NCI-H187 (cell line): ENCODE results near the gene RGS5.

Experiments used
- DNase-seq, 2 experiments: peaks; one replicate each; lab custom pipeline; 2025; lab: John Stamatoyannopoulos, UW

The RGS5 gene

DNA sequence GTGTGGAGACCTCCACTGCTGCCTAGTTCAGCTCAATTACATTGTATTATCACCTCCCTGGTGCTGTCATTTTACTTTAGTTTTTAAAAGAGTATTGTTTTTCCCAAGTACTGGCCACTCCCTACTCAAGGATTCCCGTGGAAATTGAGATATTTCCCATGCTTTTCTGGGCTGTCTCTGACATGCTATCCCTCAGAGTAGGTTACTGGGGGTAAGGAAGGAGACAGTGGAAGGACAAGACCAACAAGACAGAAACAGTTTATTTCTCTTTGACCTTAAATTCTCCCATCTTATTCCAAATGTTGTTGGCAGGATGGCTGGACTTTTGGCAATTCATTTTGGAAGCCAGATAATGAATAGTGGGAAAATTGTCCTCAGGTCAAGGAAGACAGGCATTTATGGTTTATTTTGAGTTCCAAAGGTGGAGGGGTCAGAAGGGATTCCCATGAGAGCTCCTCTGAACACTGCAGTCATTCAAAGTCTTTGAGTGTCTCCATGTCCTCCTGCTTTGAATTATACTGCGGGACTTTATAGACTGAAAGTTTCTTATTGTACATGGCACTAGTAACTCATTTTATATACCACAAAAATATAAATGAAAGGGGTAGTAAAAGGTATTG is 20.3 kb downstream of the RGS5 start:
- DNase-seq, result no peak

DNA sequence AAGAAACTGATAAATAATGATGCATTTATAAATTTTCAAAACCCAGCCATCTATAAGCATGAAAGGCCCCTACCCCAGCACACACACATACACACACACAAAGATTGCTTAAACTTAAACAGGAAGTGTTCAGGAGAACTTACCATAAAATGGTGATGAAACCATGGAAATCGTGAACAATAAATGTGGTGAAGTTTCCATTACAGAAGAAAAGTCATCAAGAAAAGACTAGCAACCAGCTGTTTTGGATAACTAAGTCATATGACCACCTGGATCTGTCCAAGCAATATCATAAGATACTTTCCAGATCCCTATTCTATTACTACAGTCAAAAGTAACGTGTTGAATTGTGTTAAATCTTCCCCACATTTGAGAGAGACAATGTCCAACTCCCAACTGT is 24.1 kb downstream of the RGS5 start:
- no peak for DNase-seq

DNA sequence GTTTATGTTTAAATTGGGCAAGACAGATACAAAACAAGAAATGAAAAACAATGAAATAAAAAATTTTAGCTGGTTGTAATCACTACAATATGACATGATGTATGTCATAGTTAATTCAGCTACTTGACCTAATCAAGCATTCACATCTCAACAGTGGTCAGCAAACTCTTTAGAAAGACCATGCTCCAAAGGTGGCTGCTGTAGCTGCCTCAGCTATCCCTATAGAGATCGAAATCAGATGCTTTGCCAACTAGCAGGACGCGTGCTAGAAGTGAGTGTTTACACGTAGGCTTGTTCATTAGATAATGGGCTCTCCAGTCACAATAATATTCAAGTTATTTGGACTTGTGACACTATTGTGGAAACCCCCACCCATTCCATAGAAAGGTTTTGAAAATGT is 25.9 kb downstream of the RGS5 start:
- no peak for DNase-seq

DNA sequence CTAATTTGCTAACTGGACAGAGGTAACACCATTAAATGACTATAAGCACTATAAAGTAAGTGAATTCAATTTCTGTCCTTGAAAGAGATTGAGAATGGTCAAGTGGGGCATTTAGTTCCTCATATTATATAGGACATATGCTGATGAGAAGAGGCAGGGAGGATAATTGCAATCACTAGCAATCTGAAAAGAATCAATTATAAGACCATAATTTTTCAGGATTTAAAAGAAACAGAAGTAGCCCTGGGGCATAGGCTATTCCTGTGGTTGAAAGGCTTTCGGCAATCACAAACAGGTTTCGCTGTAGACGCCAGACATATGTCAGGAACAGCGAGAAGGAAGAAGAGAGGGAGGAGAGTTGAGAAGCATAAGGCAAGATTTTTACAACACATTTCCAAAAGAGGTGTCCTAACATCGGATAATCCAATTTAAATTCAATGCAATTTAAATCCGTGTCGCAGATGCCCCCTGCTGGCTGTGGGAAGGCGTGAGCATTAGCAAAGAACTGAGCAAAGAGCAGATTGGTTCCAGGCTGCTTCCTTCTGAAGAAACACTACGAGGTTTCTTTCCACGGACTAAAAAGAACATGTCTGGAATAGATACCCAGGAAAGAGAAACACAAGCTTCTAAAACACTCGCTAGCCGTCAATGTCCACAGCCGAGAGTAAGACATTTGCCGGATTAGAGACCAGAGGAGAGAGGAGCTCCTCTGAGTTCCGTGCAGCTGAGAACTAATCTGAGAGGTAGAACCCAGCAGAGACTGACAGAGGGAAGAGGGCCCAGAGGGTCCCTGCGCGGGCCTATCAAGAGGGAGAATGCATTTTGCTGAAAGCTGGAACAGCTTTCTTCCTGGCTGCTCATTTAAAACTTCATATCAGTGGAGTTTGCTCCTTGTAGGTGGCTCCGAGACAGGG is 27.9 kb downstream of the RGS5 start:
- peak; percentile 48 to 60 for DNase-seq

DNA sequence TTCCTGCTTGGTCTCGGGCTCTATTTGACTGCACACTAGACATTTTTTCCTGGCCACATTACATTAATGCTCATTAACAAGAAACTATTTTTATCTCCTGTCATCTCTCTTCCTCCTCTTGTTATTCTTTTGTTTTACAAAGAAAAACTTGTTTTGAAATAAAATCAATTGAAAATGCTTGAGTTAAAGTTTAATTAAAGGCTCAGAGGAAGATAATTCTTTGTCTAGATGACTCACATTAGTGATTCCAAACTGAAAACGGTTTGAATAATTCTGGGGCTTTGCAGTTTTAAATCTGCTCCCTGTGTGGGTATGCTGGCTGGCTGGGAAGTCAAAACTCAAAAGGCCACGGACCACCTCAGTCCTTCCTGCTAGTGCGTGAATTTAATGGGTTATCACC is 29.6 kb downstream of the RGS5 start:
- no peak for DNase-seq

DNA sequence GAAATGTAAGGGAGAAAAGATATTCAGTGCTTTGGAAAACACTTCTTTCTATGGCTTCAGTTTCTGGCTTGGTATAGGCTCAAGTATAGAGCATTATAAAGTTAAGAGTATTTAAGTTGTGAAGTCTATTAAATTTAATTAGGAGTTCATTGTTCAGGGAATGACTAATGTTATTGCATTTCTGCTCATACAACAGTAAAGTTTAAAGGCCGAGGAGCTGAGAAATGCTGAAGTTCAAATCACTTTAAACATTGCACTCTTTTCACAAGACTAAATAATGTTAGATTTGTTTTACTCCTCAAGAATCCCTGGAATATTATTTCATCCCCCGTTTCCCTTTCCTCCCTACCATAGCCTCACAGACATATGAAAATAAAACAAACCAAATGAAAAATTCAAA is 30.1 kb downstream of the RGS5 start:
- DNase-seq, result no peak

DNA sequence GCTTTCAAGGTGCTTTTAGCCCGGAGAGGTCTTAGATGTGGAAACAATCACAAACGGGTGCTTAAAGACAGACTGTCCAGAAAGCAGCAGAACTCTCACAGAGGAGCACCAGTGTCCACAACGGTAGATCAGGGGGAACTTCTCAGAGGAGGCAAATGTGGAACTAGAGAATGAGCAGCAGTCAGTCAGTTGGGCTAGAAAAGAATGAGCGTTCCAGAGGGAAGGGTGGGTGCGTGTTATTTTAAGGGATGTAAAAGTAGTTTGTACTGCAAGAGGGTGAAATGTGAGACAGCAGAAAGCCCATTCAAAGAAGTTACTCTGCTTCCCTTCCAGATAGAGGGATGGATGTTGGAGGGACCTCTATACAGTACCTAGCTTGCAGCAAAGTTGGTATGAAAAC is 30.9 kb downstream of the RGS5 start:
- DNase-seq, result no peak

DNA sequence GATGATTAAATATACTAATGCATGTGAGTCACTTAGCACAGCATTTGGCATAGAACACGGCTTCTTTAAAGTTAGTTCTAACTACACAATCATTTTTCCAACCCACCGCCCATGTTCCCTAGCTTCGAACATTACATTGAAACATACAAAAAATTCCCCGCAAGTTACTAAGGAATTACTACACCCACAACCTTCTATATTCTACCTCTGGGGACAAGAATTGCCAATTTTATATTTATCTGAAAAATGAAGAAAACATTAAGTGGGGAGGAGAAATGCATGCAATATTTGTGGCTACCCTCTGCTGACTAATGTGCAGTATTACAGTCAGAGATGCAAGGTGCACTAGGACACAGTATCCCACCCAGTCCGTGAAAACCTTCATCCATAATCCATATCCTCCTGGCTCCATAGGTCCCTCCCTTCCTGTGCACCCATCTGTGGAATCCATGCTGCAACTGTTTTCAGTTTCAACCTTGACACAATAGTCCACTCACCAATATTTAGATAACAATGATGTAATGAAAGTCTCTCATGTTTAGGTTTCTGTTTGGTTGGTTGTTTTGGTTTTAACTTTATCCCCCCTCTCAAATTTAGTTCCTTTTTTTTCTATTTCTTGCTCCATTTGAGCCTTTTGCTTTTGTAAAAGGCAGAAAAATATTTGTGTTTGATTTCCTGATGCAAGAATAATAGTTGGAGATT is 31.6 kb downstream of the RGS5 start:
- DNase-seq, result no peak

DNA sequence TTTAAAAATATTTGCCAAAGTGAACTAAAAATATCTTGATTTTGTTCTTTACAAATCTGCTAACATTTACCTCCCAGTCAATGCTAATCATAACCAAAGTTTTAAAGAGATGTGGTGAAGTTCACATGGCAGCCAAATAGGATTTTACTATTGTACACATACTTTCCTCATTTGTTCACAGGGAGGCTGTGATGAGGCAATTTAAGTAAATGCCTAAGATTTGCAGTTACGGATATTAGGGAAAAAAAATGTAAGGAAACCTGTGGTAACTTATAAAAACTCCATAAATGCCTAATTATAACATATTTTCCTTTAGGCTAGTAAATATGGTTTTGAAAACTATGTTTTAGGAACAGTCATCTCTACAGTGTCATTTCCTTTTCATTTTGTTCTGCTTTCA is 32.4 kb downstream of the RGS5 start:
- DNase-seq, result no peak

DNA sequence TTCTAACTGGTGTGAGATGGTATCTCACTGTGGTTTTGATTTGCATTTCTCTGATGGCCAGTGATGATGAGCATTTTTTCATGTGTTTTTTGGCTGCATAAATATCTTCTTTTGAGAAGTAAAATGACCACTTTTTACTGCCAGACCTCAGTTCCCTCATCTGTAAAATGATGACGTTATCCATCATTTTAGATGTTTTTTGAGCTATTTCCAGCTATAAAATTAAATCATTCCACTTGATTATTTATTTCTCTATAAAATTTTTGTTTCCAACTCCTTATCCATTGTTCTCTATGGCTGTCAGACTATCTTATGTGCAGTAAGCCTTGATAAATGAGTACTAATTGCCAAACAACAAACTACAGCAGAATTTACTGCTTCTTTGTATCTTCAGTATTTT is 33.2 kb downstream of the RGS5 start:
- no peak for DNase-seq

DNA sequence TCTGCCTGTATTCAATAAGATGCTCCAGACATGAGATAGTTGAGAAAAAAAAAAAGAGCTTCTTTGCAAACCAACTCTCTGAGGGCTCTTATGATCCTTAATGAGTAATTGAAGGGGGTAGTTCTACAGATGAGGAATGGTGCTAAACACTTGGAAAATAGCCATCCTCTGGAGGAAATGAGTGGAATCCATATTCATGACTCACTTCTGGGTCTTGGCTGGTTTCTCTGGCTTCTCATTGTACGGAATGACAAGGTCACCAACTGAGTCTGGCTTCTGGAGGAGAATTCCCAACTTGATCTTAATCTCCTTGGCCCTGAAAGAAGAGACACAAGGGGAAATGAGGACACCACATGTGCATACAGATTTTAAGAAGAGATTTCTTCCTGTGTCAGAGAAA is 34.7 kb downstream of the RGS5 start:
- DNase-seq, result peak in 1 of 2 experiments; percentile 15

DNA sequence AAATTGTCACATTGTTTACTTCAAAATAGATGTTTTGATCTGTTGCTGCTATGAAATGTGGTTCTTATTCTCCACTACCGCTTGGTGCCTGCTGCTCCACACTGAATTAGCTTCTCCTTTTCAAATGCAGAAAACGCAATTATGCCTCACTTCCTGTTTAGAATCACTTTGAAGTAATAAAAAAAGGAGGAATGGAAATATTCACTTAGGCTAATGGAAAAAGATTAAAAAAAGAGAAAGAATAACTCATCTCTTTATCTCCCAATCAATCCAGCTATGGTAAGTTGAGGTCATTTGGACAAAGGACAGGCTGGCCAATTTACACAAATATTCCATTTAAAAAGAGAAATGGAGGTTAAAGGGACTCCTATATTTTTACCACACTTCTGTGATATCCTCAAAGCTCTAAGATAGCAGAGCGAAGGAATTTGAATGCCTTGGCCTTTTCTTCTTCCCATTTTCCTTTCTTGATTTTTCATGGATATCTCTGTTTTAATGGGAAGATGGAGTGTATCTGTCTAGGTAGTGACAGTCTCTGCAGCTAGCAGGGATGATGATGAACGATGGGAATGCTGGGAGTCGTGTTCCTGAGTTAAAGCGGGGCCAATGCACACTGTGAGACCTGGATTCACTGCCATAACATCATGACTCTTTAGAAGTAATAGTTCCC is 35.7 kb downstream of the RGS5 start:
- DNase-seq, result no peak

DNA sequence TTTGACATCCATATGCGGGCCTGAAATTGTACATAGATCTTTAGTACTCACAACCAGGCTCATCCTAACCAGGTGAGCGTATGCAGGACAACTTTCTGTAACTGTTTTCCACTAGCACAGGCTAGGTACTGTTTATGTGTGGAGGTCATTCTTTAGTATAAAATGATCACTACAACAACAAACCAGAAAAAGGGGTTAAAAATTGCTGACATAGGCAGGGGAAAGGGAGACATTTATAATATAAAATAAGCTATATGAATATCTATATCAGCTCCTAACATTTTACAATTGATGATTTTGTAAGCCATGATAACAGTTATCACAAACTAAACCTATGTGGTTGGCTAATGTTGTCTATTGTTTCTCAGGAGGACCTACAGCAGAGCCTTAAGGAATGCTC is 37.6 kb downstream of the RGS5 start:
- DNase-seq, result no peak

DNA sequence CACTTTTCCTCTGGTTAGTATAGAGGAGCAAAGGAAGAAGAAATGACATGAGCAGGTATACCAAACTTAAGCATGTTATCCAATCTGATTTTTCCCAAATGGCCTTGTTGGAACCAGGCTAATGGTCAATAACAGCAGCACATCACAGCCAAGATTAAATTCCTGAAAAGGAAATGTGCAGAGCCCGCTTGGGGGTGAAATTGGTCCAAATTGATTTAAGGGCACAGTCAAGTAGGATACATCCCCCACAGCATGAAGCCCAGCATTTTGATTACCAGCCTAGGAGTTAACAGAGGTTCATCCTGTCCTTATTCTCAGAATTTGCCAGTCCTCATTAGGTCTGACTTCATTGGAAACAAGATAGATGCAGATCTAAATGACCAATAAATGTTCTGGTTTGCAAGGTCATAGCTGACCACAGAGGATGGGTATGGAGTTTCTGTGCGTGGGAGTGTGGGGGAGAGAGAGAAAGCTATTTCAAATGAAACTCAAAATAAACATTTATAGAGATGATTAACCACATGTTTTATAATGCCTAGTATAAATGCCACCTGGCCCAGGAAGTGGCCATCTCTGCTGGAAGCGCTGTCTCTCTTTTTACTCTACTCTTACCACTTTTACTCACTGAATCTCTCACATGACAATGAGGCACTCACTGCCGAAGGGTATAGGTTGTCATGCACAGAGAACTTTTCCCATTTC is 38.7 kb downstream of the RGS5 start:
- no peak for DNase-seq

DNA sequence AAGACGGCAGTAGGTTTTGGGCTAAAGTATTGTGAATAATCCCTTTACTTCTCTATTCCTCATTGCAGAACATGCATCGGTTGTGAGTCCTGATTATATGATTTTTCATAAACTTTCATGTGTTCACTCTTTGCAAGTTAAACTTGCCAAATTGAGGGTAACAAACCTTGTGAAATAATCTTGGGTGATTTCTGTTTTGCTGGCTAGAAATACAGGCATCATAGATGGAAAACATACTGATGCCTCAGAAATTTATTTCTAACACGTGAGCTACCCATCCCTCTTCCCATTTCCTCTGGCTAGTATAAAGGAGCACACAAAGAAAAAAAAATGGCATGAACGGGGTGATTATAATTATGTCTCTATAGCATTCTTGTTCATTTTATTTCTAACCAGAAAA is 39.6 kb downstream of the RGS5 start:
- no peak for DNase-seq

DNA sequence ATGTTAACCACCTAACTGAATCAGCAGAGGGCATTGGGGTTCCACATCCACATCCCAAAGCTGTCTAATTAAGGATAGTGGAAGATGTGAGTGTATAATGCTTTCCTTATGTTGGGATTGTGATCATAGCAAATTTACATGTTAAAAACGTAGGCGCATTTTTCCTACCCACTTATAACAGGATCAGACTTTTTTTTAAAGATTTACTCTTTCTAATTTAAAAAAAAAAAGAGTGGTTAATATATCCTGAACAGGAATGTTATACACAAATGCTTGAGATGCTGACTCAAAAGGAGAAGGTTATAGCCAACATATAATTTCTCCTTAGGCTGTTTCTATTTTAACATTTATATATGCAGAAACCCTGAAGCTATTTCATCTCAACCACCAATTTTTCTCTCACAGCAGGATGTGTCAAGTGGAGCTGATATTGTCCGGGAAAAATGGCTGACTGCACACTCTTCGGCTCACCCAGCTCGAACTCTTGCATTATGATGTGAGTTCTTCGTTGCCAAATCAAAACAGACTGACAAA is 40.3 kb downstream of the RGS5 start:
- no peak for DNase-seq

DNA sequence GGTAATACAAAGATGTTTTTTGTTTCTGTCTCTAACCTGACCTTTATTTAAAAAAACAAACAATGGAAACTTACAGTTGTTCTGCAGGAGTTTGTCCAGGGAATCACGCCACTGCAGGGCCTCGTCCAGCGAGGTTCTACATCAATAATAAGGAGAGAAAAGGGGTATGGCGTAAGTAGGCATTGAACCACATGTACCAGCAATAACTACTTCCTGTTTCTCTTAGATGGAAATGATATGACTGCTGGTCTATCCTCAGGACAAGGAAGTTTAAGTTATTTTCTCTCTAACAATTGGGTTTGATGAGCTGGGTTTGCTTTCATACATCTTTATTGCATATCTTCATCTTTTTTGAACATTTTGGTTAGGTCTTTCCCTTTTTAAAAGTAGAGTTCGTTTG is 40.9 kb downstream of the RGS5 start:
- DNase-seq, result no peak

DNA sequence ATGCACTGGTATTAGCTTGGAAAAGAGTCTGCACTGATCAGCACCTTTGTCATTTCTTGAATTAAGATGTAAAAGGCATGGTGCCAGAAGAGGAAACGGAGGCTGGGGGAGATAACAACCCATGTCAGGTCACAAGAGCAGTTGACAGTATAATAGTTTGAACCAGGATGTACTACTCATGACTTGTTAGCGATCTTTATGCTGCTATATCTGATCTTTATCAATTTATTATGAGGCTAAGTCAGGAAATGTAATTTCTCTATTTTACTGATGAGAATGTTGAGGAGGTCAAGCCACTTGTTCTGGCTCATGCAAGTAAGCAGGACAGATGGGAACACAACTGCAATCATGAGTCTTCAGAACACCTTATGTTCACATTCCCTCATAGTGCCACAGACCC is 41.4 kb downstream of the RGS5 start:
- DNase-seq, result no peak

DNA sequence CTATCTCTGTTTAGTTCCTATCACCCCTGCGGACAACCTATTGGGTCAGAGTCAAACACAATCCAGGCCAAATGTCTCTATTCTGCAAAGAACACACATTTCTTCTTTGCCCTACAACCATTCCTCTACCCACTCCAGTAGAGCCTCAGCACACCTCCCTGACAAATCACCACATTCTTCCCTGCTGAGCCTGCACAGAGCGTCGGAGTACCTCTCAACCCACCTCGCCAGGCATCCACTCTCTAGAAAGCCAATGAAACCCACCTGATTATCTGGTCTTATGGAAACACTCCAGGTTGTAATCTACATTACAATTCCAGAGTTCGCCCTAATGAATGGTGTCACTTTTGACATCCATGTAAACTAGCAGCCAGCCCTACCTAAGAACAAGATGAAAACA is 47.1 kb downstream of the RGS5 start:
- no peak for DNase-seq

DNA sequence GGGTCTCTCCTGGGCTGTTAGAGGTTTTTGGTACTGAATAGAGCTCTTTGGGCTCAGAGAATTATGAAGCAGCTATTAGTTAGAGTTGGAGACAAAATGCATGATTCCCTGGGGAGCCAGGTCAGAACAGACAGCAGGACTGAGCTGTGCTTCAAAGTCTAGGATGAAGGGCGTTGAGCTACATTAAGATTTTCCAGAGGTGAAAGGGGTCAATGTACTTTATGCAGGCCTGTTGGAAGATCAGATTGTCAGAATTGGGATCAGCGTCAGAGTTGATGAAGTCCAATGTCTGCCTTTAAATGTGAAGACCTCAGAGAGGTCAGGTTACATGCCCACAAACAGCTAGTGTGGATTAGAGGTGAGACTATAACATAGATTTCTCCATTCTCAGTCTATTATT is 53.8 kb downstream of the RGS5 start:
- DNase-seq, result no peak

DNA sequence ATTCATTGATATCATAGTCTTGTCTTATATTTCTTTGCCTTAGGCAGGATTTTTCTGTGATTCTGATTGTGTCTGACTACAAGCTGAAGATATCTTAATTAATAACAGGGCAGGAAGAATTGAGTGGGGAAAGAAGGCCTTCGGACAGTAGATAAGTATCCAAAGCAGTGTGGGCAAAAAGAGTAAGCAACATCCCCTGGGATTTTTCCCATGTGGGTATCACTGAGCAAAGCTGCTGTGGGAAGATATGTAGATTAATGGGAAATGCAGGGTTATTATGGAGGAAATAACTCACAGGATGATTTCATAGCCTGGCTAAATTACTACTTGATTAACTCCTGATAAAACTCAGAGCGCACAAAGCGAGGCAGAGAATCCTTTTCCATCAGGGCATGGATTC is 55.7 kb downstream of the RGS5 start:
- DNase-seq, result no peak

DNA sequence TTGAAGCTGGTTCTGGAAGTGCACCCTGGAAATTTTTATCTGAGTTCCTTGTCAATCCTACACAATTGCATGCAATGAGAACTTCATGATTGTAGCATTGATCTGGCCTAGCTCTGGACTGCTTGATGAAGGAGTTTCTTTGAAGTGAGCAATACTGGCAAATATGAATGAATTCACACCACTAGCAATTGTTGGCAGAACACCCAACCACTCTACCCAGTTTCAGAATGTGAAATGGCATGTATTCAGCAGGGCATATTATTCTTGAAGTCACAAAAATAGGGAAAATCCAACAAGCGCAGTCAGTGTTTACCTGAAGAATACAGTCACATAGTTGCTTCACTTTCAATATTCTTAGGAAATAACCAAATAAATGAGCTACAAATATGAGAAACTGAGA is 57.3 kb downstream of the RGS5 start:
- no peak for DNase-seq
